COR-L47 (cell line): ENCODE measurements around the gene LRRN1.

Source experiments
- DNase-seq: peaks from one replicate; lab custom pipeline; 2025; lab: John Stamatoyannopoulos, UW

Gene LRRN1

DNA sequence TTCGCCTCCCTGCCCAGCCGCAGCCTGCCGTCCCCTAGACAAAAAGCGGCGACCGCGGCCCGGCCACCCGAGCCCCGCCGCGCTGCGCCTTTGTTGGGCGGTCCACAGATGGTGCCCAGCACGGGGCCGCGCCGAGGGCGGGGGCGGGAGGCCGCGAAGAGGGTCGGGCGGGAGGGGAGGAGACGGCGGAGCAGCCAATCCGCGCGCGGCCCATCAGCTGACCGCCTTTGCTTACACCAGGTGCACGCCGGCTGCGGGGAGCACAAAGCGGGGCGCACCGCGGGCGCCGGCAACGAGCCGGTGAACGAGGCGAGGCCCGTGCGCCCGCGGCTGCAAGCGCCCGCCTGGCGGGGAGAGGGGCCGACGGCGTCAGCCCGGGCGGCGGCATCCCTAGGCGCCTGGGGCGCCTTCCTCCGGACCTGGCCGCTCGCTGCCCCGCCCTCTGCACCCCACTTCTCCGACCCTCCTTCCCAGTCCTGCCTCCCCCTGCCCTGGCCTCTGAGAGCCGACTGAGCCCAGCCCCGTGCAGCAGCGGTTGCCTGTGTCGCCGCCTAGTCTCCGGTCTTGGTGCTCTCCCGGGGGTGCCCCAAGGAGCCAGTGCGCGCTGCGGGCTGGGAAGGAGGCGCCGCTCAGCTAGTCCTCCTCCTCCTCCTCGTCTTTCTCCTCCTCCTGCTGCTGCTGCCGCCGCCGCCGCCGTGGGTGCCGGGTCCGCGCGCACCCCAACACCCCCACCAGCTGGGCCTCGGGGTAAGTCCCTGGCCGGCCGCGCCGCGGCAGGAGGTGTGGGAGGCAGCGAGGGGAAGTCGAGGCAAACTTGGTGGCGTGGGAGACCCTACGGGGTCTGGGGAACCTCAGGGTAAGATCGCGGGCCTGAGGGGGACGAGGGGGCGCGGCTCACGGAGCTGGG lies at the start of gene LRRN1:
TSS of gene LRRN1 (plus strand) at position 259 of the 907 bp plus-strand sequence. CDS start 45,211 bp downstream, outside the sequence.
- DNase-seq = no peak

- no peak for DNase-seq
These were observed 45.8 kb upstream of the LRRN1 start for GRCh38 chr3:3753416-3753815.

DNA sequence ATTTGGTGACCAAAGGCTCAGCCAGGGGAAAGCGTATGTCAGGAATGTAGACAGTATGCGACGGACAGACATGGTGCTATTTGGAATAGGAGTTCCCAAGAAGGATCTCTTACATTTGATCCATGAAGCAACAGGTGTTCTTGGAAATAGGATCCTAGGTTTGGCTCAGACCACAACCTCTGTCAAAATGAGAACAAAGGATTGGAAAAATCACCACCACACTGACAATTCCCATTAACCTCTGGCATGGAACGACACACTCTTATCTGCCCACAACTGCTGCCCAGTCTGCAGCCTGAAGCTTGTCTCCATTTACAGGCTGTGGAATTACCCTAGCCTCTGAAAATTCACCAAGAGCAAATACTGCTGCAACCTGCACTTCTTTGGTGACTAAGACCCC lies 33.6 kb upstream of the LRRN1 start:
- DNase-seq = no peak

GRCh38 chr3:3766140-3766539 lies 33.1 kb upstream of the LRRN1 start:
- DNase-seq = no peak

DNA sequence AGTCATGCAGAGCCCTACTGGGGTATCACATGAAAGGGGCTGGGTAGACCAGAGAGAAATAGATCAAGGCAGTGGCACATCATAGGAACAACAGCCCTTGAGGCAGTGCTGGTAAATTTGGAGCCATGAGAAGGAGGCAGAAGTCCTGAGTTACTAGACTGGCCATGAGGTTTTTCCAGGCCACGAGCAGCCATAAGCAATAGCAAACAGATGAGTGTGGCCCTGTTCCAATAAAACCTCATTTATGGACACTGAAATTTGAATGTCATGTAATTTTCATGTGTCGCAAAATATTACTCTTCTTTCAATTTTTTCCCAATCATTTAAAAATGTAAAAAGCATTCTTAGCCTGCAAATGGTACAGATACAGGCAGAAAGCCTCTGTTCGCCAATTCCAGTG lies 28.1 kb upstream of the LRRN1 start:
- no peak for DNase-seq

GRCh38 chr3:3771567-3771966 lies 27.7 kb upstream of the LRRN1 start:
- DNase-seq = no peak

GRCh38 chr3:3772338-3772737 lies 26.9 kb upstream of the LRRN1 start:
- no peak for DNase-seq

- DNase-seq = no peak
These were observed 26.3 kb upstream of the LRRN1 start for GRCh38 chr3:3772920-3773319.

GRCh38 chr3:3776607-3777006 lies 22.6 kb upstream of the LRRN1 start:
- DNase-seq = no peak

DNA sequence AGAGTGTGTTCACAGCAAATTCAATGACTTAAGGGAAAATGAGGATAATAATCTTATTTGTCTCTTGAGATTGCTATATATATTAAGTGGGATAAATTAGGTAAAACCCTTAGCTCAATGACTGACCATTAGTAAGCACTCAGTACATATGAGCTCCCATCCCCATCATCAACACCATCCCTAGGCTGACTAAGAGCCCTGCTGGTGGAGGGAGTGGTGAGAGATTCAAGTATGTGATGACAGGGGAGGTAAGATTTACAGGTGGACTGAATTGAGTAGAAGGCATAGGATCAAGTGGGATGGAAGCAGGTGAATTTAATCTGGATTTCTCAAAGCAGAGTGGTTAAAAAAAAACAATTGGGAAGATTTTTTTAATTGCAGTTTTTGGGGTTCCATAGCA lies 21.0 kb upstream of the LRRN1 start:
- no peak for DNase-seq

- no peak for DNase-seq
These were observed 20.5 kb upstream of the LRRN1 start for GRCh38 chr3:3778641-3779270.

GRCh38 chr3:3782457-3782856 lies 16.8 kb upstream of the LRRN1 start:
- DNase-seq = no peak

DNA sequence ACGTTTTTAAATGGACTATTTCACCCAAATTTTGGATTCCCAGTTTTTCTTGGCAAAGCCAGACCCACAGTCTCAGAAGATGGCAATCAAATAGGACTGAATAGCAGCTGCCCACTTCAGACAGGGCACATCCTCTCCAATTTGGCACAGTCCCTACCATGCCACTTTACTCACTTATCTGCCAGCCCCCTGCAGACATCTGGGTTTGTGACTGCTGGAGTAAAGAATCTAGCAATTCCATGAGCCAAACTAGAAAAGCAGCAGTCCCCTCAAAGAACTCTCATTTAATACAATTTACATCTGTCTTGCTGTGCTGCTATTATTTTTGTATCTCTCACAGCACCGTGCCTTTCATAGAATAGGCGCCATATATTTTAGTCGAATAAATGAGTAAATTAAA lies 16.0 kb upstream of the LRRN1 start:
- DNase-seq = no peak

DNA sequence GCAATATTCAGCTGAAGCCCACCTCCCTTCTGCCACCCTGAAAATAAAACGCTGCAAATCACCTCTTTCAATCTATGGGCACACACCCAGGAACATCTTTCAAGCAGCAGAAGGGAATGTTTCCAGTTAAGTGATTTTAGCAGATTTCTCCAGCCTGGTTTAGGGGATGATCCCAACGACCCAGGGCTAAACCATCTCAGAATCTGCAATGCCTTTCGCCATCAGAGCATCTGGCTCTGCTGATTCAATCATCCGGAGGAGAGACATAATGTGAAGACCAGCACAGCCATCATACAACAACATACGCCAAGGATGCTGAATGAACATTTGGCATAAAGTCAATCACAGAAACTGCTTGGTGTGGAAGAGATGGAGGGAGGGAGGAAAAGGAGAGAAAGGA lies 15.5 kb upstream of the LRRN1 start:
- no peak for DNase-seq

GRCh38 chr3:3792391-3792790 lies 6.8 kb upstream of the LRRN1 start:
- no peak for DNase-seq

DNA sequence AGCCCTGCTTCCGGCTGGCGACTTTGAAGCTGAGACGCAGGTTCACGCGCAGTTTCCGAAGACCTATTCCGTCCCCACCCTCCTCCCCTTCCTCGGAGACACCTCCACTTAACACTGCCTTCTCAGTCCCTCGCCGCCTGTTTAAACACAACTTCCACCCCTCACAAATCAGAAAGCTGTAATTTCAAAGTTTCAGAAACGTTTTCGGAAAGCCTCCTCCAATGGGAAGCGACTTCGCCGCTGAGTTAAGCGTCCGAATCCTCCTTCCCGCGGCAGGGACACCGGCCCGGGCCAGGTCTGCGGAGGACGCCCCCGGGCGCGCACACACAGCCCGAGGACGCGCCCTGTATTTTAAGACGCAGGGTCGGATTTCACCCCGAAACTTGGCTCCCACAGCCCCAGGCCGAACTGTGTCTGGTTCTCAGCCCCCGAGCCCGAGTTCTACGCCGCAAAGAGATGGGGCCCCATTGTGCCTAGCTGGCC lies 559 bp upstream of the LRRN1 start:
- no peak for DNase-seq

GRCh38 chr3:3800080-3800455 lies 837 bp downstream of the LRRN1 start:
- no peak for DNase-seq

DNA sequence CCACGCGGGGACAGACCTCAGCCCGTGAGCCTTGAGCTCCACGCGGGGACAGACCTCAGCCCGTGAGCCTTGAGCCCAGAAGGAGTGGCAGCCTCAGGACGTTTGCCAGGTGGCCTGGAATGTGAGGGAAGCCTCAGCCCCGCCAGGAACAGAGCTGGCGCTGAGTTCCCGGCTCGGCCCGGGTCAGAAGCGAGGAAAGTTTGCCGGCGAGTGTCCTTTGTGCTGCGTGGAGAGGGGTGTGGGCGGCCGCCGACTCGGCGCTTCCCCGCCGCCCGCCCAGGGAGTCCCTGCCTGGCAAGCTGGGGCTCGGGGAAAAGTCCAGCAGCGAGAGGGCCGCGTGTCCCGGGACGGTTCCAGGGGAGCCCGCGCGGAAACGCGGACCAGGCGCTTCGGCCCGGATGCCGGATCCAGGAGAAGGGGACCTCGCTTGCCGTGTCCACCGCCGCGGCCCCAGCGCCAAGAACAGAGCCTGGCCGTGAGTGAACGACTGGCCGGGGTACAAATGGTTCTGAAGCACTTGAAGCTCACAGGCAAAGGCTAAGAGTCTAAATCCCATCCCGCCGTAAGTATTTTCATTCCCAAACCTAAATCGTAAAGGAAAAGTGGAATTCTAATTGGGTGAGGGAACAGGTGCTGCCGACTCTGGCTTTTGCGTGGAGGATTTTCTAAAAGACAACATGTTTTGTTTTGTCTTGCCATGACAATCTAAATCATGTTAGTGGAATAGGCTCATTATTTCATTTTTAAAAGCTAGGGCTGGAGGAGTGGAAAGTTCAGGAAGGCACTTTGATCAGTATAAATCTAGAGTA lies 1.7 kb downstream of the LRRN1 start:
- no peak for DNase-seq

- DNase-seq = no peak
These were observed 2.2 kb downstream of the LRRN1 start for GRCh38 chr3:3801494-3801841.

DNA sequence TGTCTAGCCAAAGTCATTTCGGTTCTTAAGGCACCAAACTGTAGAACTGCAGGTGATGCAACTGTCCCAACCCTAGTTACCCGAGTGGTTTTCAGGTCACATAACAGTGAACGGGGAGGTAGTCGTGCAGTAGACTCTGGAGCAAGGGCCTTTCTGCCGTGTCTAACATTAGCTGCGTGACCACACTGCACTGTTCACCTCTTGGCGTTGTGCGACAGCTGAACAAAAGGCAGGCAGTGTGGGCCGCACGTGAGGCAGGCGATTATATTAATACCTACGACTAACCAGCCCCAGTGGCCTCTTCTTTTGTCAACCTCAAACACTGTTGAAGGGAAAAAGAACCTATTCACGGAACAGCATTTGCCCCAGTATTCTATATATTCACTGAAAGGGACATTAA lies 2.8 kb downstream of the LRRN1 start:
- DNase-seq = no peak

GRCh38 chr3:3804560-3804959 lies 5.3 kb downstream of the LRRN1 start:
- DNase-seq = no peak

GRCh38 chr3:3806092-3806491 lies 6.9 kb downstream of the LRRN1 start:
- DNase-seq = no peak

GRCh38 chr3:3806856-3807255 lies 7.6 kb downstream of the LRRN1 start:
- no peak for DNase-seq
